GM10847 (cell line): ENCODE measurements around the gene STX19.

ENCODE experiments used
- POLR2A ChIP-seq: IDR thresholded peaks from 2 replicates; pipeline ENCODE4 v1.6.1; 2011; ENCODE audit not compliant: insufficient read length; ENCODE audit errors: extremely low read depth

The STX19 gene

GRCh38 chr3:94050546-94050945 is 22.1 kb upstream of the STX19 start:
- no peak for TF ChIP-seq POLR2A

GRCh38 chr3:94049267-94049666 is 20.9 kb upstream of the STX19 start:
- no peak for TF ChIP-seq POLR2A

- TF ChIP-seq POLR2A = no peak
Observed at GRCh38 chr3:94046533-94046932, 18.1 kb upstream of the STX19 start.

GRCh38 chr3:94043285-94043684 is 14.9 kb upstream of the STX19 start:
- TF ChIP-seq POLR2A = no peak

GRCh38 chr3:94036909-94037507 is 8.6 kb upstream of the STX19 start:
- no peak for TF ChIP-seq POLR2A

- TF ChIP-seq POLR2A = no peak
Observed at GRCh38 chr3:94026623-94027022, 1.8 kb downstream of the STX19 start.

- TF ChIP-seq POLR2A = no peak
Observed at GRCh38 chr3:94024385-94024784, 4.0 kb downstream of the STX19 start.

GRCh38 chr3:94020293-94020692 is 8.1 kb downstream of the STX19 start:
- TF ChIP-seq POLR2A = no peak

- no peak for TF ChIP-seq POLR2A
Observed at GRCh38 chr3:94019659-94020058, 8.7 kb downstream of the STX19 start.

GRCh38 chr3:94015025-94015424 is 13.4 kb downstream of the STX19 start:
- no peak for TF ChIP-seq POLR2A

GRCh38 chr3:94012185-94012584 is 16.2 kb downstream of the STX19 start:
- TF ChIP-seq POLR2A = no peak

- no peak for TF ChIP-seq POLR2A
Observed at GRCh38 chr3:94011233-94011711, 17.1 kb downstream of the STX19 start.

- TF ChIP-seq POLR2A = no peak
Observed at GRCh38 chr3:94009608-94010007, 18.8 kb downstream of the STX19 start.

GRCh38 chr3:94008253-94008652 is 20.1 kb downstream of the STX19 start:
- TF ChIP-seq POLR2A = no peak

GRCh38 chr3:94004301-94004910 is 24.0 kb downstream of the STX19 start:
- no peak for TF ChIP-seq POLR2A

GRCh38 chr3:94001827-94002495 is 26.4 kb downstream of the STX19 start:
- TF ChIP-seq POLR2A = no peak

- TF ChIP-seq POLR2A = no peak
Observed at GRCh38 chr3:94001191-94001590, 27.2 kb downstream of the STX19 start.

- TF ChIP-seq POLR2A = no peak
Observed at GRCh38 chr3:93994056-93994455, 34.3 kb downstream of the STX19 start.
